ENCODE results near the gene USP35. TPM values are rescaled to one million over a fixed set of nuclear protein-coding genes. Genes with fewer than 3 reads are reported as not detected.

The USP35 gene
- total RNA-seq, 4 donors from 2014 or later, result 4.6 to 6.1 (median 5.4) TPM

DNA sequence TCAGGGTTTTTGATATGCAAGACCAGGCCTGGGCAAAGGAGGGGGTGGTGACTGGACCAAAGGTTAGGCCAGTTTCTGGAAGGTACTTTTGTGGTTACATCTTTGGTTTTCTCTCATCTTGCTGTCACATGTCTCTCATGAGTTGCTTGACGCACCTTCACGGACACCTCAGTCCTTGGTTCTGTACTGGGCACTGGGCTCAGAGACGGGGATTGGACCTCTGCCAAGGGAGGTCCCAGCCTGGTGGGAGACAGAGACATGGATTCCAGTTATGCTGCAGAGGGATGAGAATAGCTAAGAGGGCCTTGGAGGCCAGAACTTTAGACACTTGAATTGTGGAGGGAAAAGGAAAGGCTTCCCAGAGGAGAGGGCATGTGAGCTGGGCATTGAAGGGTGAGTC is 1.7 kb downstream of the USP35 start:
- ATAC-seq (no peak), DNase-seq (no peak)
- in situ Hi-C loops (cut with MboI; ENCODE audit: low sequenced_read_pairs in 4 of 4) (no loop called here), intact Hi-C loops (cut with DNase I; ENCODE audit: low total_unique reads) (no loop called here)
- Histone ChIP-seq H3K9me3 (no peaks in the 10 kb centered on the region), H3K36me3 (no peaks in the 10 kb centered on the region), H3K4me1 (peaks cover 37 to 49% of the 10 kb centered on the region in 2 donors), H3K27me3 (no peaks in the 10 kb centered on the region), H3K4me3 (no peak overlapping the region), H3K27ac (peak overlapping the region in 3 of 4 donors; percentile 71 to 94 (median 85))
- no peak for TF ChIP-seq POLR2A (IDR thresholded peaks at IDR 0.05)
- TF ChIP-seq, protein P1, sequence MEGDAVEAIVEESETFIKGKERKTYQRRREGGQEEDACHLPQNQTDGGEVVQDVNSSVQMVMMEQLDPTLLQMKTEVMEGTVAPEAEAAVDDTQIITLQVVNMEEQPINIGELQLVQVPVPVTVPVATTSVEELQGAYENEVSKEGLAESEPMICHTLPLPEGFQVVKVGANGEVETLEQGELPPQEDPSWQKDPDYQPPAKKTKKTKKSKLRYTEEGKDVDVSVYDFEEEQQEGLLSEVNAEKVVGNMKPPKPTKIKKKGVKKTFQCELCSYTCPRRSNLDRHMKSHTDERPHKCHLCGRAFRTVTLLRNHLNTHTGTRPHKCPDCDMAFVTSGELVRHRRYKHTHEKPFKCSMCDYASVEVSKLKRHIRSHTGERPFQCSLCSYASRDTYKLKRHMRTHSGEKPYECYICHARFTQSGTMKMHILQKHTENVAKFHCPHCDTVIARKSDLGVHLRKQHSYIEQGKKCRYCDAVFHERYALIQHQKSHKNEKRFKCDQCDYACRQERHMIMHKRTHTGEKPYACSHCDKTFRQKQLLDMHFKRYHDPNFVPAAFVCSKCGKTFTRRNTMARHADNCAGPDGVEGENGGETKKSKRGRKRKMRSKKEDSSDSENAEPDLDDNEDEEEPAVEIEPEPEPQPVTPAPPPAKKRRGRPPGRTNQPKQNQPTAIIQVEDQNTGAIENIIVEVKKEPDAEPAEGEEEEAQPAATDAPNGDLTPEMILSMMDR (IDR thresholded peaks at IDR 0.05 in 4 of 5, conservative IDR thresholded peaks at IDR 0.05 in 1 of 5), result no peak

GRCh38 chr11:78190871-78191538 is 2.3 kb downstream of the USP35 start:
- DNase-seq (no peak), ATAC-seq (no peak)
- H3K27me3 ChIP-seq, result no peaks in the 10 kb centered on the region
- H3K4me1 ChIP-seq, result peaks cover 37 to 49% of the 10 kb centered on the region in 2 donors
- intact Hi-C loops (cut with DNase I; ENCODE audit: low total_unique reads), result no loop called here
- no peak overlapping the region for H3K4me3 ChIP-seq
- peak overlapping the region; percentile 57 to 85 (median 68) for H3K27ac ChIP-seq
- no peak for TF ChIP-seq POLR2A (IDR thresholded peaks at IDR 0.05)
- TF ChIP-seq, protein P1 (IDR thresholded peaks at IDR 0.05 in 4 of 5, conservative IDR thresholded peaks at IDR 0.05 in 1 of 5), result no peak
- no peaks in the 10 kb centered on the region for H3K9me3 ChIP-seq
- in situ Hi-C loops (cut with MboI; ENCODE audit: low sequenced_read_pairs in 4 of 4), result no loop called here
- no peaks in the 10 kb centered on the region for H3K36me3 ChIP-seq

- in situ Hi-C loops (cut with MboI; ENCODE audit: low sequenced_read_pairs in 4 of 4) (no loop called here), intact Hi-C loops (cut with DNase I; ENCODE audit: low total_unique reads) (no loop called here)
- H3K4me3 ChIP-seq, result no peak overlapping the region
- H3K4me1 ChIP-seq, result peaks cover 37 to 45% of the 10 kb centered on the region in 2 donors
- no peaks in the 10 kb centered on the region for H3K27me3 ChIP-seq
- H3K9me3 ChIP-seq, result no peaks in the 10 kb centered on the region
- no peaks in the 10 kb centered on the region for H3K36me3 ChIP-seq
- peak overlapping the region; percentile 37 to 85 (median 64) for H3K27ac ChIP-seq
- TF ChIP-seq POLR2A (IDR thresholded peaks at IDR 0.05), result no peak
- TF ChIP-seq, protein P1 (IDR thresholded peaks at IDR 0.05 in 4 of 5, conservative IDR thresholded peaks at IDR 0.05 in 1 of 5), result no peak
- ATAC-seq, result no peak
- DNase-seq, result no peak
Measured at GRCh38 chr11:78192223-78192719, 3.6 kb downstream of the USP35 start.

DNA sequence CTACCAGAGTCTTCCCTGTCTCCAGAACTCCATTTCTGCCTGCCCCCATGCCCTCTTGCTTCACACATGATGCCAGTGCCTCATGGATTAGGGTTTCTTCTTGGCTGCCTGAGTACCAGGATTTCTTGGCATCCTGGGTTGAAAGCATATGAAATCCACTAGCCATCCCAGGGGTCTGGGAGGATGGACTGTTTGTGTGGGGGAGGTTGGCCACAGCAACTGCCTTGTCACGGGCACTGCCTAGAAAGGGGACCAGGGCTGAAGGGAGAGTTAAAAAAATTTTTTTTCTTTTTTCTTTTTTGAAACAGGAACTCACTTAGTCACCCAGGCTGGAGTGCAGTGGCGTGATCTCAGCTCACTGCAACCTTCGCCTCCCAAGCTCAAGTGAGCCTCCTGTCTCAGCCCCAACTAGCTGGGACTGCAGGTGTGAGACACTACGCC is 4.2 kb downstream of the USP35 start:
- no peak for ATAC-seq
- H3K36me3 ChIP-seq, result no peaks in the 10 kb centered on the region
- no peaks in the 10 kb centered on the region for H3K27me3 ChIP-seq
- intact Hi-C loops (cut with DNase I; ENCODE audit: low total_unique reads), result no loop called here
- TF ChIP-seq, protein P1 (IDR thresholded peaks at IDR 0.05 in 4 of 5, conservative IDR thresholded peaks at IDR 0.05 in 1 of 5), result no peak
- TF ChIP-seq POLR2A (IDR thresholded peaks at IDR 0.05), result no peak
- H3K4me3 ChIP-seq, result no peak overlapping the region
- DNase-seq, result no peak
- H3K27ac ChIP-seq, result peak overlapping the region; percentile 37 to 85 (median 64)
- in situ Hi-C loops (cut with MboI; ENCODE audit: low sequenced_read_pairs in 4 of 4), result no loop called here
- H3K4me1 ChIP-seq, result peaks cover 34 to 40% of the 10 kb centered on the region in 2 donors
- H3K9me3 ChIP-seq, result no peaks in the 10 kb centered on the region
